GM12878 (cell line): ENCODE data around the gene ZNF133.

Source experiments
- CREM ChIP-seq: IDR thresholded peaks from 2 replicates; pipeline ENCODE4 v1.6.1; 2014; ENCODE audit warnings: antibody characterized with exemption, low read depth
- KDM1A ChIP-seq: fragments of 200-600 bp; sonication (generic); IDR thresholded peaks from 2 replicates; pipeline ENCODE4 v1.6.1; 2016; ENCODE audit warnings: borderline replicate concordance
- MXI1 ChIP-seq: fragments of 150-350 bp; IDR thresholded peaks from 2 replicates; pipeline ENCODE4 v1.6.1; 2011; ENCODE audit warnings: low read depth, mild to moderate bottlenecking, inconsistent platforms, low read length, improper control_type of control experiment
- NR2C2 ChIP-seq: IDR thresholded peaks from 2 replicates; pipeline ENCODE4 v1.6.1; 2011; ENCODE audit warnings: borderline replicate concordance, low read depth; ENCODE audit not compliant: control insufficient read depth, insufficient read length

DNA sequence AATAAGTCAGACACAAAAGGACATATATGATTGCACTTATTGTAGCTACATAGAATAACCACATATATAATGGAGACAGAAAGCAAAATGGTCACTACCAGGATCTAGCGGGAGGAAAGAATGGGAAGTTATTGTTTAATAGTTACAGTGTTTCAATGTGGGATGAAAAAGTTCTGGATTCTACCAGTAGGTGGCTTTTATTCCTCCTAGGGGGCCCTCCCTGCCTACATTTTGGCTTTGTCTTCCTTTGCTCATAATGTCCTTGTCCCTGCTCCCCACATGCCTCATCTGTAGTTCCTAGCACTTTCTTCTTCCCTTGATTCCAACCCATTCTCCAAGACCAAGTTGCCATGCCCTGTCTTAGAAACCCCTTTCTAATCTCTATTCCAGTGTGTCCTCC, 16.3 kb downstream of the ZNF133 start:
- TF ChIP-seq CREM (no peak), KDM1A (no peak), MXI1 (no peak), NR2C2 (no peak)
